ENCODE results near the gene SPATA6L.

DNA sequence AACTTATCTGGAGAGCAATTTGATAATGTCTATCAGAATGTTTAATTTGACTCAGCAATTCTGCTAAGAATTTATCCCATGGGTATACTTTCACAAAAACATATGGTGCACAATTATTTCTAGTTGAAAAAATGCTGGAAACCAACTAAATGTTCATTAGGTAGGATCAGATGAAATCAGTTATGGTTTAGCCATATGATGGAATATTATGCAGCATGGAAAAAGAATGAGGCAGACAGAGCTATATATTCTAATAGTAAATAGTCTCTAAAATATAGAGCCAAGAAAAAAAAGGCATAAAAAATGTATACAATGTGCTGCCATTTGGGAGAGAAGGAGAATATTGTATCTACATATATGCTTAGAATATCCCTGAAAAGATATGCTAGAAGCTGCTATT, 3.6 kb upstream of the SPATA6L start:
- TF ChIP-seq, protein P1, sequence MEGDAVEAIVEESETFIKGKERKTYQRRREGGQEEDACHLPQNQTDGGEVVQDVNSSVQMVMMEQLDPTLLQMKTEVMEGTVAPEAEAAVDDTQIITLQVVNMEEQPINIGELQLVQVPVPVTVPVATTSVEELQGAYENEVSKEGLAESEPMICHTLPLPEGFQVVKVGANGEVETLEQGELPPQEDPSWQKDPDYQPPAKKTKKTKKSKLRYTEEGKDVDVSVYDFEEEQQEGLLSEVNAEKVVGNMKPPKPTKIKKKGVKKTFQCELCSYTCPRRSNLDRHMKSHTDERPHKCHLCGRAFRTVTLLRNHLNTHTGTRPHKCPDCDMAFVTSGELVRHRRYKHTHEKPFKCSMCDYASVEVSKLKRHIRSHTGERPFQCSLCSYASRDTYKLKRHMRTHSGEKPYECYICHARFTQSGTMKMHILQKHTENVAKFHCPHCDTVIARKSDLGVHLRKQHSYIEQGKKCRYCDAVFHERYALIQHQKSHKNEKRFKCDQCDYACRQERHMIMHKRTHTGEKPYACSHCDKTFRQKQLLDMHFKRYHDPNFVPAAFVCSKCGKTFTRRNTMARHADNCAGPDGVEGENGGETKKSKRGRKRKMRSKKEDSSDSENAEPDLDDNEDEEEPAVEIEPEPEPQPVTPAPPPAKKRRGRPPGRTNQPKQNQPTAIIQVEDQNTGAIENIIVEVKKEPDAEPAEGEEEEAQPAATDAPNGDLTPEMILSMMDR (IDR thresholded peaks at IDR 0.05): no peak
- TF ChIP-seq POLR2A (IDR thresholded peaks at IDR 0.05): no peak
